PC-3 (cell line): ENCODE measurements around the gene TMEM125. TPM values are rescaled to one million over a fixed set of nuclear protein-coding genes. Genes with fewer than 3 reads are reported as not detected.

Experiments
- ATAC-seq: fragments of 200-7000 bp; cut with Tn5 transposase; 2 replicates; pipeline ENCODE4 v1.9.1; 2020; ENCODE audit warnings: mild to moderate bottlenecking, moderate library complexity
- BruUV-seq: library from RNA; stranded (reverse); fragments of 400-500 nt; replicated peaks from 2 replicates; lab custom pipeline; 2021; lab: Mats Ljungman, UMichigan
- CTCF ChIA-PET: fragments of 300-600 bp; sonication (Branson Sonifier 250); formaldehyde crosslinking; loops from one replicate; lab custom pipeline; 2022; ENCODE audit warnings: antibody characterized with exemption; lab: Charles Lee
- POLR2A ChIA-PET: fragments of 300-600 bp; sonication (Branson Sonifier 250); formaldehyde crosslinking; loops from one replicate; lab custom pipeline; 2022; ENCODE audit warnings: antibody characterized with exemption; ENCODE audit not compliant: unreplicated experiment; lab: Charles Lee
- DNase-seq: peaks from one replicate; pipeline ENCODE4 v3.0.0-alpha.2; 2015
- H2AFZ ChIP-seq: fragments of 300-600 bp; sonication (generic); 2 replicates; pipeline ENCODE4 v1.6.0; 2016; ENCODE audit warnings: antibody characterized with exemption, low read length
- H3F3A ChIP-seq: fragments of 300-600 bp; sonication (generic); one replicate; pipeline ENCODE4 v1.6.0; 2017; ENCODE audit warnings: antibody characterized with exemption, low read length, control low read depth, mild to moderate bottlenecking; ENCODE audit not compliant: unreplicated experiment
- H3K27ac ChIP-seq: fragments of 300-600 bp; sonication (generic); 2 replicates; pipeline ENCODE4 v1.5.1; 2016; ENCODE audit warnings: mild to moderate bottlenecking, low read length
- H3K27me3 ChIP-seq: fragments of 300-600 bp; sonication (generic); 2 replicates; pipeline ENCODE4 v1.6.1; 2016; ENCODE audit warnings: low read length, mixed read lengths
- H3K36me3 ChIP-seq: fragments of 300-600 bp; sonication (generic); 2 replicates; pipeline ENCODE4 v1.6.1; 2016; ENCODE audit warnings: low read depth, mixed run types, low read length, mixed read lengths
- H3K4me1 ChIP-seq: fragments of 300-600 bp; sonication (generic); 2 replicates; pipeline ENCODE4 v1.5.1; 2016; ENCODE audit warnings: low read length; ENCODE audit not compliant: insufficient read depth
- H3K4me2 ChIP-seq: fragments of 300-600 bp; sonication (generic); 2 replicates; pipeline ENCODE4 v1.6.0; 2016; ENCODE audit warnings: low read length
- H3K4me3 ChIP-seq: fragments of 300-600 bp; sonication (generic); 2 replicates; pipeline ENCODE4 v1.5.1; 2016; ENCODE audit warnings: mild to moderate bottlenecking, low read length, mixed read lengths
- H3K79me2 ChIP-seq: fragments of 300-600 bp; sonication (generic); 2 replicates; pipeline ENCODE4 v1.6.1; 2017; ENCODE audit warnings: low read length, mixed read lengths
- H3K9ac ChIP-seq: fragments of 300-600 bp; sonication (generic); 2 replicates; pipeline ENCODE4 v1.6.0; 2016; ENCODE audit warnings: mild to moderate bottlenecking, low read length
- H3K9me2 ChIP-seq: fragments of 300-600 bp; sonication (generic); replicated peaks from 2 replicates; pipeline ENCODE4 v1.6.1; 2016; ENCODE audit warnings: mixed run types, low read length, mixed read lengths
- H3K9me3 ChIP-seq: fragments of 300-600 bp; sonication (generic); 2 replicates; pipeline ENCODE4 v1.6.1; 2016; ENCODE audit warnings: low read length, mixed read lengths
- H4K20me1 ChIP-seq: fragments of 300-600 bp; sonication (generic); 2 replicates; pipeline ENCODE4 v1.6.1; 2016; ENCODE audit warnings: low read length, mixed read lengths
- CTCF ChIP-seq: fragments of 300-600 bp; sonication (generic); conservative IDR thresholded peaks from 2 replicates; pipeline ENCODE4 v1.5.1; 2017; ENCODE audit warnings: antibody characterized with exemption, low read depth, mild to moderate bottlenecking, low read length
- EZH2 ChIP-seq: fragments of 300-600 bp; sonication (generic); IDR thresholded peaks from one replicate; pipeline ENCODE4 v1.6.1; 2017; ENCODE audit warnings: antibody characterized with exemption, mild to moderate bottlenecking, low read length; ENCODE audit not compliant: unreplicated experiment
- EZH2phosphoT487 ChIP-seq: fragments of 300-600 bp; sonication (generic); IDR thresholded peaks from 2 replicates; pipeline ENCODE4 v1.6.1; 2018; ENCODE audit warnings: mild to moderate bottlenecking, antibody characterized with exemption, low read length, borderline replicate concordance
- intact Hi-C: fragments of 100-400 bp; cut with micrococcal nuclease; formaldehyde crosslinking; loops from 2 replicates; pipeline ENCODE4 v1.9.0; 2023
- total RNA-seq: library from RNA; depleted of rRNA; stranded (reverse); fragments of >200 nt; gene quantifications from 2 replicates; pipeline ENCODE4 v1.2.3, GENCODE V29; 2014

TMEM125 gene
- total RNA-seq, 1 experiment from 2014 or later, result 9.8 TPM

- ATAC-seq (peak; percentile 19; the same call in 1 of the 2 replicates), DNase-seq (peak; percentile 50)
- CTCF ChIA-PET, result no interaction called here
- H3K9me3 ChIP-seq, result no peaks in the 10 kb centered on the region
- no TSS peak for BruUV-seq
- intact Hi-C loops, result no loop called here
- H3K9ac ChIP-seq, result no peak overlapping the region
- no peaks in the 10 kb centered on the region for H3K9me2 ChIP-seq
- peak overlapping the region; percentile 61 for H2AFZ ChIP-seq
- peak overlapping the region; percentile 19; the same call in 1 of the 2 replicates for H3K27ac ChIP-seq
- H3K4me1 ChIP-seq, result peaks cover 16% of the 10 kb centered on the region
- TF ChIP-seq CTCF, result no peak
- TF ChIP-seq EZH2, result no peak
- no peak for TF ChIP-seq EZH2phosphoT487
- no peaks in the 10 kb centered on the region for H3K36me3 ChIP-seq
- H3K4me2 ChIP-seq, result no peak overlapping the region
- no peaks in the 10 kb centered on the region for H3K79me2 ChIP-seq
- no peaks in the 10 kb centered on the region for H3K27me3 ChIP-seq
- H3K4me3 ChIP-seq, result no peak overlapping the region
- H4K20me1 ChIP-seq, result no peaks in the 10 kb centered on the region
- no peaks in the 10 kb centered on the region for H3F3A ChIP-seq
- POLR2A ChIA-PET, result interaction anchor here (0.6 kb wide), 1 partner anchor 509 kb away, joined by 4 read pairs; no protein-coding TSS in a partner anchor
Observed at GRCh38 chr1:43274125-43274803, 4.5 kb downstream of the TMEM125 start.

GRCh38 chr1:43274804-43275180 is 5.0 kb downstream of the TMEM125 start:
- Histone ChIP-seq H3K4me2 (no peak overlapping the region), H3K9me2 (no peaks in the 10 kb centered on the region), H3K36me3 (no peaks in the 10 kb centered on the region), H3K27ac (no peak overlapping the region), H2AFZ (peak overlapping the region; percentile 61), H3F3A (no peaks in the 10 kb centered on the region), H3K4me3 (no peak overlapping the region), H3K79me2 (no peaks in the 10 kb centered on the region), H3K9ac (no peak overlapping the region), H3K9me3 (no peaks in the 10 kb centered on the region), H3K27me3 (no peaks in the 10 kb centered on the region), H4K20me1 (no peaks in the 10 kb centered on the region), H3K4me1 (peaks cover 16% of the 10 kb centered on the region)
- TF ChIP-seq EZH2, result no peak
- no peak for TF ChIP-seq EZH2phosphoT487
- TF ChIP-seq CTCF, result no peak
- ATAC-seq (no peak), DNase-seq (no peak)
- BruUV-seq, result no TSS peak
- intact Hi-C loops, result no loop called here
- POLR2A ChIA-PET, result interaction anchor here (0.6 kb wide), 1 partner anchor 508 kb away, joined by 4 read pairs; no protein-coding TSS in a partner anchor
- CTCF ChIA-PET, result no interaction called here
